ENCODE data around the gene DRAM2.

- TF ChIP-seq POLR2A (IDR thresholded peaks at IDR 0.05; ENCODE audit: low read depth, low read length) (no peak), POLR2AphosphoS5 (IDR thresholded peaks at IDR 0.05; ENCODE audit: insufficient read depth, low read depth, low read length) (no peak), FOS (IDR thresholded peaks at IDR 0.05; ENCODE audit: borderline replicate concordance, insufficient read depth, low read length) (no peak), GATA2 (IDR thresholded peaks at IDR 0.05; ENCODE audit: insufficient read depth, insufficient read length, low read depth, low read length) (no peak), EZH2 (IDR thresholded peaks at IDR 0.05; ENCODE audit: borderline replicate concordance, low read depth, low read length, severe bottlenecking) (no peak), JUN (IDR thresholded peaks at IDR 0.05; ENCODE audit: borderline replicate concordance, insufficient read depth, insufficient read length, low read depth) (no peak), MYC (IDR thresholded peaks at IDR 0.05; ENCODE audit: low read depth, low read length) (no peak)
- TF ChIP-seq, protein P1, sequence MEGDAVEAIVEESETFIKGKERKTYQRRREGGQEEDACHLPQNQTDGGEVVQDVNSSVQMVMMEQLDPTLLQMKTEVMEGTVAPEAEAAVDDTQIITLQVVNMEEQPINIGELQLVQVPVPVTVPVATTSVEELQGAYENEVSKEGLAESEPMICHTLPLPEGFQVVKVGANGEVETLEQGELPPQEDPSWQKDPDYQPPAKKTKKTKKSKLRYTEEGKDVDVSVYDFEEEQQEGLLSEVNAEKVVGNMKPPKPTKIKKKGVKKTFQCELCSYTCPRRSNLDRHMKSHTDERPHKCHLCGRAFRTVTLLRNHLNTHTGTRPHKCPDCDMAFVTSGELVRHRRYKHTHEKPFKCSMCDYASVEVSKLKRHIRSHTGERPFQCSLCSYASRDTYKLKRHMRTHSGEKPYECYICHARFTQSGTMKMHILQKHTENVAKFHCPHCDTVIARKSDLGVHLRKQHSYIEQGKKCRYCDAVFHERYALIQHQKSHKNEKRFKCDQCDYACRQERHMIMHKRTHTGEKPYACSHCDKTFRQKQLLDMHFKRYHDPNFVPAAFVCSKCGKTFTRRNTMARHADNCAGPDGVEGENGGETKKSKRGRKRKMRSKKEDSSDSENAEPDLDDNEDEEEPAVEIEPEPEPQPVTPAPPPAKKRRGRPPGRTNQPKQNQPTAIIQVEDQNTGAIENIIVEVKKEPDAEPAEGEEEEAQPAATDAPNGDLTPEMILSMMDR (IDR thresholded peaks at IDR 0.05; ENCODE audit: extremely low read depth in 1 of 2, insufficient read depth in 1 of 2, low read depth in 1 of 2, low read length in 2 of 2): no peak
- TF ChIP-seq, protein P2, sequence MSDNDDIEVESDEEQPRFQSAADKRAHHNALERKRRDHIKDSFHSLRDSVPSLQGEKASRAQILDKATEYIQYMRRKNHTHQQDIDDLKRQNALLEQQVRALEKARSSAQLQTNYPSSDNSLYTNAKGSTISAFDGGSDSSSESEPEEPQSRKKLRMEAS (IDR thresholded peaks at IDR 0.05; ENCODE audit: insufficient read depth, insufficient read length): no peak
Measured at GRCh38 chr1:111141245-111142220, 1.6 kb upstream of the DRAM2 start.
